Measurements from ENCODE around the gene ARID1B. TPM values are rescaled to one million over a fixed set of nuclear protein-coding genes. Genes with fewer than 3 reads are reported as not detected.
A peak's percentile ranks its signal among the peaks of the same experiment; 100 is the strongest.

Gene ARID1B
- total RNA-seq, 2 donors from 2014 or later: 74.0 to 110 TPM

DNA sequence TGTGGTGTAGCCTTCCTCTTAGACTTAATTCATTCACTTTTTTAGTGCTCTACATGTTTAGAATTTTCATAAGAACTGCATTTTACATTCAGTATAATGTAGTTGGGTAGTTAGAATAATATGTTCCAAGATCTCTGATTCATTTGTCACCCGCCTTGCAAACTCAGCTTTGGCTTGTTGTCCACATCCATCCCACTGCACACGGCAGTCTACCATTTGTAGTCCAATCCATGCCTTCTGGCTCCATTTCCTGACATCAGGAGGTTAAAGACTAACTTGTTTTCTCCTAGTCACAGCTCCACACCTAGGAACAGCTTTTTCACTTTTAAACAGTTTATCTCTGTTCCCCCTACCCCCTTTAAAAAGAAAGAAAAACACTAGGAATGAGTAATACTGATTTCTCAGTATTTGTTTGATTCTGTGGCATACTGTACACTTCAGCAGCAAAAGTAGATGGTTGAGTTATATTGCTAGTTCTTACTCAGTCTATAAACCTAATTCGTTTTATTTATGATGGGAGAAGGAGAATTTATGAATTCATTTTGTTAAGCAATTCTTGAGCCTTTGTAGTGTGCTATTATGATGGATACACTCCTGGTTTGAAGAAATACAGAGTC is 180.9 kb downstream of the ARID1B start:
- Histone ChIP-seq H3K4me3 (ENCODE audit: low read length) (no peak overlapping the region), H3K36me3 (ENCODE audit: control insufficient read depth, insufficient read depth, low read length) (no peaks in the 10 kb centered on the region), H3K4me1 (ENCODE audit: control insufficient read depth, insufficient read depth, low read length) (peaks cover 5% of the 10 kb centered on the region), H3K9ac (ENCODE audit: extremely low read depth, low read length, poor library complexity, severe bottlenecking) (no peak overlapping the region), H3K27ac (ENCODE audit: low read depth, low read length) (no peak overlapping the region), H3K9me3 (ENCODE audit: control insufficient read depth, low read length) (no peaks in the 10 kb centered on the region), H3K27me3 (ENCODE audit: control insufficient read depth, insufficient read depth, low read length, poor library complexity, severe bottlenecking) (no peaks in the 10 kb centered on the region)
- Mint-ChIP-seq H3K4me3 (no peak overlapping the region), H3K27ac (no peak overlapping the region), H3K9me3 (no peaks in the 10 kb centered on the region), H3K36me3 (ENCODE audit: low read depth) (peaks cover 3% of the 10 kb centered on the region), H3K4me1 (peaks cover 17% of the 10 kb centered on the region), H3K27me3 (ENCODE audit: insufficient read depth) (no peaks in the 10 kb centered on the region)
- TF ChIP-seq, protein P1, sequence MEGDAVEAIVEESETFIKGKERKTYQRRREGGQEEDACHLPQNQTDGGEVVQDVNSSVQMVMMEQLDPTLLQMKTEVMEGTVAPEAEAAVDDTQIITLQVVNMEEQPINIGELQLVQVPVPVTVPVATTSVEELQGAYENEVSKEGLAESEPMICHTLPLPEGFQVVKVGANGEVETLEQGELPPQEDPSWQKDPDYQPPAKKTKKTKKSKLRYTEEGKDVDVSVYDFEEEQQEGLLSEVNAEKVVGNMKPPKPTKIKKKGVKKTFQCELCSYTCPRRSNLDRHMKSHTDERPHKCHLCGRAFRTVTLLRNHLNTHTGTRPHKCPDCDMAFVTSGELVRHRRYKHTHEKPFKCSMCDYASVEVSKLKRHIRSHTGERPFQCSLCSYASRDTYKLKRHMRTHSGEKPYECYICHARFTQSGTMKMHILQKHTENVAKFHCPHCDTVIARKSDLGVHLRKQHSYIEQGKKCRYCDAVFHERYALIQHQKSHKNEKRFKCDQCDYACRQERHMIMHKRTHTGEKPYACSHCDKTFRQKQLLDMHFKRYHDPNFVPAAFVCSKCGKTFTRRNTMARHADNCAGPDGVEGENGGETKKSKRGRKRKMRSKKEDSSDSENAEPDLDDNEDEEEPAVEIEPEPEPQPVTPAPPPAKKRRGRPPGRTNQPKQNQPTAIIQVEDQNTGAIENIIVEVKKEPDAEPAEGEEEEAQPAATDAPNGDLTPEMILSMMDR (conservative IDR thresholded peaks at IDR 0.05): no peak
- DNase-seq: no peak
- WGBS, 2 experiments (ENCODE audit: insufficient coverage in 1 of 2, insufficient read length in 1 of 2): 93 to 98% methylated on average over 3 of the region's 3 CpGs

GRCh38 chr6:156960525-156960924 is 183.3 kb downstream of the ARID1B start:
- Histone ChIP-seq H3K36me3 (ENCODE audit: control insufficient read depth, insufficient read depth, low read length) (no peaks in the 10 kb centered on the region), H3K4me3 (ENCODE audit: low read length) (no peak overlapping the region), H3K9ac (ENCODE audit: extremely low read depth, low read length, poor library complexity, severe bottlenecking) (no peak overlapping the region), H3K9me3 (ENCODE audit: control insufficient read depth, low read length) (no peaks in the 10 kb centered on the region), H3K27me3 (ENCODE audit: control insufficient read depth, insufficient read depth, low read length, poor library complexity, severe bottlenecking) (no peaks in the 10 kb centered on the region), H3K27ac (ENCODE audit: low read depth, low read length) (no peak overlapping the region), H3K4me1 (ENCODE audit: control insufficient read depth, insufficient read depth, low read length) (no peaks in the 10 kb centered on the region)
- no peak overlapping the region for H3K27ac Mint-ChIP-seq
- no peaks in the 10 kb centered on the region for H3K9me3 Mint-ChIP-seq
- H3K27me3 Mint-ChIP-seq (ENCODE audit: insufficient read depth): no peaks in the 10 kb centered on the region
- H3K36me3 Mint-ChIP-seq (ENCODE audit: low read depth): peaks cover 3% of the 10 kb centered on the region
- H3K4me1 Mint-ChIP-seq: peaks cover 17% of the 10 kb centered on the region
- TF ChIP-seq, protein P1 (conservative IDR thresholded peaks at IDR 0.05): no peak
- H3K4me3 Mint-ChIP-seq: no peak overlapping the region
- DNase-seq: no peak

DNA sequence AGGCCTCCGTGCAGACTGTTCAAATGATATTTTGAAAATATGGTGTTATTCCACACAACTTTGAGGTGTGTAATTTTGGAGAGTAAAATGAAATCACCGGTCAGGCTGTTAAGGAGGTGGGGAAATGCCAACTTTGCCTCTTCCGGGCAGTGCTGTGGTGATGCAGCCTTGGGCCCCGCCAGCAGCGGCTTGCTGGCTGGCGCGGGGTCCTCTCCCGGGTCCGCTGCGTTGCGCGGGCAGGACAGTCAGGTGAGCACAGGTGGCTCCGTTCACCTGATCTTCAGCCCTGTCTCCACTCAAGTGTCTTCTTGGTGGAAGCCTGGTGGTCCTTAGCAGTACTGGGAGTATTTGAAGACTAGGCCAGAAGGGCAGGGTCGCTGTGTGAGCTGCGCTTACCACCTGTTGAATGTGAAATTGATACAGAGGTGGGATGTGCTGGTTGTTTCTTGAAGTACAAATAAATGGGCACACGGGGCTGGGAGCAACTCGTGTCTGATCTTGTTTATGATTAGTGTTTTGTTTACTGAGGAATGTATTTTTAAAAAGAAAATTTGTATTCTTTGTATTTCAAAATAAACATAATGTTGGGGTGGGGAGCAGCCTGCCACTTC is 184.2 kb downstream of the ARID1B start:
- no peak for DNase-seq
- no peak overlapping the region for H3K27ac ChIP-seq (ENCODE audit: low read depth, low read length)
- TF ChIP-seq, protein P1 (conservative IDR thresholded peaks at IDR 0.05): peak; percentile 21
- H3K9me3 ChIP-seq (ENCODE audit: control insufficient read depth, low read length): no peaks in the 10 kb centered on the region
- Mint-ChIP-seq H3K4me1 (peaks cover 17% of the 10 kb centered on the region), H3K36me3 (ENCODE audit: low read depth) (peaks cover 3% of the 10 kb centered on the region), H3K9me3 (no peaks in the 10 kb centered on the region), H3K4me3 (no peak overlapping the region), H3K27me3 (ENCODE audit: insufficient read depth) (no peaks in the 10 kb centered on the region), H3K27ac (no peak overlapping the region)
- H3K9ac ChIP-seq (ENCODE audit: extremely low read depth, low read length, poor library complexity, severe bottlenecking): no peak overlapping the region
- H3K4me1 ChIP-seq (ENCODE audit: control insufficient read depth, insufficient read depth, low read length): no peaks in the 10 kb centered on the region
- no peaks in the 10 kb centered on the region for H3K36me3 ChIP-seq (ENCODE audit: control insufficient read depth, insufficient read depth, low read length)
- WGBS, 2 experiments (ENCODE audit: insufficient coverage in 1 of 2, insufficient read length in 1 of 2): 96 to 100% methylated on average over 13 to 17 of the region's 17 CpGs
- no peaks in the 10 kb centered on the region for H3K27me3 ChIP-seq (ENCODE audit: control insufficient read depth, insufficient read depth, low read length, poor library complexity, severe bottlenecking)
- no peak overlapping the region for H3K4me3 ChIP-seq (ENCODE audit: low read length)

Data from endodermal cell (in vitro differentiated cells).